ENCODE results near the gene HLCS.

The HLCS gene

GRCh38 chr21:36810443-36810842 is 156.0 kb downstream of the HLCS start:
- TF ChIP-seq CTCF (IDR thresholded peaks at IDR 0.05; ENCODE audit: extremely low read depth, insufficient read depth, missing control alignments) = no peak
- in situ Hi-C loops (cut with MboI; ENCODE audit: low pct_unique_long_range_greater_than_20kb, low sequenced_read_pairs, unreplicated experiment) = no loop called here
- no peak for DNase-seq (ENCODE audit: low spot score)

DNA sequence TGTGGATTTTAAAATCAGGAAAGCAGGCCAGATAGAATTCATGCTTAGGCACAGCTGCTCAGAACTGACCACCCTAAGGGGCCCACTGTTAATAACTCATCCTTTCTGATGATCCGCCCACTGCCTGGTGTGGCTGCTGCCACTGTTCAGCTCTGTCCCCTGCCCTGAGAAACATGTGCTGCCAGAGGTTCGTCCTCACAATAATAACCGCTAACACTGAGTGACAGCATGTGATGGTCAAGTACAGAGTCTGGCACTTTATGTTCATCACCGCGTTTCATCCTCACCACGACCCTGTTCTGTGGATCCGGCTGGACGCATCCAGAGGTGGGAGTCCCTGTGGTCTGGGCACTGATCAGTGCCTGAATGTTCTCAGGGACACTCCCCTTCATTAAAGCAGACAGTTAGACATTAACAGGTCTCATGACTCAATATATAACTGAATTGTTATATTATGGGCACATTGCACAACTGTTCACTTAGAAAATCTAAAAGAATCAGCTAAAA is 159.0 kb downstream of the HLCS start:
- TF ChIP-seq CTCF (IDR thresholded peaks at IDR 0.05; ENCODE audit: extremely low read depth, insufficient read depth, missing control alignments) = no peak
- in situ Hi-C loops (cut with MboI; ENCODE audit: low pct_unique_long_range_greater_than_20kb, low sequenced_read_pairs, unreplicated experiment) = no loop called here
- no peak for DNase-seq (ENCODE audit: low spot score)

DNA sequence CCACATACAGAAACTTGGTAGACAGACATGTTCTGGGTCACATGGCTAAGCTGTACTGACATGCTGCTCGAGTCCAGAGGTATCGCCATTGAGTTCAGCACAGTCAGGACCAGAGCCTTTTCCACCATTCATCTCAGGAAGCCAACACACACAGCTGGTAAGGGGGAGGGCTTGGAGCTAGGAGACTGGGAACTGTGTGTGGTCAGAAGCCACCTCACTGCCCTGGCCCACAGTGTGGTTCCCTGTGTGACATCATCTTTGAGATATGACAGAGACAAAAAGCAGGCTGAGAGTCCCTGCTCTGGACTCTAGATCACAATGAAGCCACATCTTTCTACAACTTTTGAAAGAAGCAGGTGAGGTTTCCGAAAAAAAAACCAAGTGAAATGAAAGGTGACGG is 160.4 kb downstream of the HLCS start:
- in situ Hi-C loops (cut with MboI; ENCODE audit: low pct_unique_long_range_greater_than_20kb, low sequenced_read_pairs, unreplicated experiment) = no loop called here
- no peak for TF ChIP-seq CTCF (IDR thresholded peaks at IDR 0.05; ENCODE audit: extremely low read depth, insufficient read depth, missing control alignments)
- DNase-seq (ENCODE audit: low spot score) = no peak

GRCh38 chr21:36804874-36805611 is 161.4 kb downstream of the HLCS start:
- no peak for TF ChIP-seq CTCF (IDR thresholded peaks at IDR 0.05; ENCODE audit: extremely low read depth, insufficient read depth, missing control alignments)
- in situ Hi-C loops (cut with MboI; ENCODE audit: low pct_unique_long_range_greater_than_20kb, low sequenced_read_pairs, unreplicated experiment) = no loop called here
- no peak for DNase-seq (ENCODE audit: low spot score)

GRCh38 chr21:36803816-36804439 is 162.5 kb downstream of the HLCS start:
- in situ Hi-C loops (cut with MboI; ENCODE audit: low pct_unique_long_range_greater_than_20kb, low sequenced_read_pairs, unreplicated experiment) = no loop called here
- no peak for DNase-seq (ENCODE audit: low spot score)

More at GRCh38 chr21:36803816-36804439, 162.5 kb downstream of the HLCS start:
- TF ChIP-seq CTCF (IDR thresholded peaks at IDR 0.05; ENCODE audit: extremely low read depth, insufficient read depth, missing control alignments) = no peak
